Peyer's patch (tissue), 4 donors: ENCODE measurements around the gene OGN.

Experiments
- CTCF ChIP-seq, 6 experiments: fragments of 450-650 bp in 4 of 6; fragments of 200-600 bp in 2 of 6; sonication (generic) in 1 of 6; IDR thresholded peaks; one replicate each; pipeline ENCODE4 v1.5.1; 2017 to 2019; ENCODE audit warnings: antibody characterized with exemption in 6 of 6, mild to moderate bottlenecking in 3 of 6, moderate library complexity in 1 of 6
- POLR2A ChIP-seq, 2 donors: fragments of 450-650 bp; IDR thresholded peaks; one replicate each; pipeline ENCODE4 v1.5.1; 2017; ENCODE audit warnings: antibody characterized with exemption in 2 of 2, mild to moderate bottlenecking in 2 of 2, moderate library complexity in 2 of 2

- TF ChIP-seq CTCF (IDR thresholded peaks at IDR 0.05) (no peak), POLR2A (IDR thresholded peaks at IDR 0.05) (no peak)
Observed at GRCh38 chr9:92345582-92345981, 58.8 kb downstream of the OGN start.
